Fibroblast of skin of right quadriceps (primary cell): ENCODE measurements around the gene USP32.
A peak's percentile ranks its signal among the peaks of the same experiment; 100 is the strongest.
"Not testable (repeated sequence)": the region's sequence is repeated elsewhere in the genome, so short reads cannot be mapped to it uniquely, and the experiment has no call there.

ENCODE experiments used
- DNase-seq: peaks from one replicate; pipeline ENCODE4 v3.0.0-alpha.2; 2013

The USP32 gene, protein sequence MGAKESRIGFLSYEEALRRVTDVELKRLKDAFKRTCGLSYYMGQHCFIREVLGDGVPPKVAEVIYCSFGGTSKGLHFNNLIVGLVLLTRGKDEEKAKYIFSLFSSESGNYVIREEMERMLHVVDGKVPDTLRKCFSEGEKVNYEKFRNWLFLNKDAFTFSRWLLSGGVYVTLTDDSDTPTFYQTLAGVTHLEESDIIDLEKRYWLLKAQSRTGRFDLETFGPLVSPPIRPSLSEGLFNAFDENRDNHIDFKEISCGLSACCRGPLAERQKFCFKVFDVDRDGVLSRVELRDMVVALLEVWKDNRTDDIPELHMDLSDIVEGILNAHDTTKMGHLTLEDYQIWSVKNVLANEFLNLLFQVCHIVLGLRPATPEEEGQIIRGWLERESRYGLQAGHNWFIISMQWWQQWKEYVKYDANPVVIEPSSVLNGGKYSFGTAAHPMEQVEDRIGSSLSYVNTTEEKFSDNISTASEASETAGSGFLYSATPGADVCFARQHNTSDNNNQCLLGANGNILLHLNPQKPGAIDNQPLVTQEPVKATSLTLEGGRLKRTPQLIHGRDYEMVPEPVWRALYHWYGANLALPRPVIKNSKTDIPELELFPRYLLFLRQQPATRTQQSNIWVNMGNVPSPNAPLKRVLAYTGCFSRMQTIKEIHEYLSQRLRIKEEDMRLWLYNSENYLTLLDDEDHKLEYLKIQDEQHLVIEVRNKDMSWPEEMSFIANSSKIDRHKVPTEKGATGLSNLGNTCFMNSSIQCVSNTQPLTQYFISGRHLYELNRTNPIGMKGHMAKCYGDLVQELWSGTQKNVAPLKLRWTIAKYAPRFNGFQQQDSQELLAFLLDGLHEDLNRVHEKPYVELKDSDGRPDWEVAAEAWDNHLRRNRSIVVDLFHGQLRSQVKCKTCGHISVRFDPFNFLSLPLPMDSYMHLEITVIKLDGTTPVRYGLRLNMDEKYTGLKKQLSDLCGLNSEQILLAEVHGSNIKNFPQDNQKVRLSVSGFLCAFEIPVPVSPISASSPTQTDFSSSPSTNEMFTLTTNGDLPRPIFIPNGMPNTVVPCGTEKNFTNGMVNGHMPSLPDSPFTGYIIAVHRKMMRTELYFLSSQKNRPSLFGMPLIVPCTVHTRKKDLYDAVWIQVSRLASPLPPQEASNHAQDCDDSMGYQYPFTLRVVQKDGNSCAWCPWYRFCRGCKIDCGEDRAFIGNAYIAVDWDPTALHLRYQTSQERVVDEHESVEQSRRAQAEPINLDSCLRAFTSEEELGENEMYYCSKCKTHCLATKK (N-terminal part only)

GRCh38 chr17:60392042-60392844, at the start of gene USP32:
USP32 (minus strand) TSS chr17:60392133; CDS start chr17:60391939, 194 bp downstream.
- DNase-seq, result peak; percentile 99

GRCh38 chr17:60439501-60439900, 47.6 kb upstream of the USP32 start:
- DNase-seq, result peak; percentile 26

DNA sequence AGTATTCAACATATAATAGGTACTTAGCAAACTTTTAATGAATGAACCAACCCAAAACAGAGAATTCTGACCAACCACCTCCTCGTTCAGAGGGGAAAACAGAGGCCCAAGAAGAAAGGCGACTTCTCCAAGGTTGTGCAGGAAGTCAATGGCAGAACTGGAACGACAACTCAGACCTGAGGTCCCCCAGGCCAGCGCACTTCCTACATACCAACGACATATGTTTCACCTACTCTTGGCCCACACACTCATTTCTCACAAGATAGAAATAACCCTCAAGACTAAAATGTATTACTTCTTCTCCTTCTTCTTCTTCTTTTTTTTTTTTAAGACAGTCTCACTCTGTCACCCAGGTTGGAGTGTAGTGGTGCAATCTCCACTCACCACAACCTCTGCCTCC, 44.7 kb upstream of the USP32 start:
- no peak for DNase-seq

DNA sequence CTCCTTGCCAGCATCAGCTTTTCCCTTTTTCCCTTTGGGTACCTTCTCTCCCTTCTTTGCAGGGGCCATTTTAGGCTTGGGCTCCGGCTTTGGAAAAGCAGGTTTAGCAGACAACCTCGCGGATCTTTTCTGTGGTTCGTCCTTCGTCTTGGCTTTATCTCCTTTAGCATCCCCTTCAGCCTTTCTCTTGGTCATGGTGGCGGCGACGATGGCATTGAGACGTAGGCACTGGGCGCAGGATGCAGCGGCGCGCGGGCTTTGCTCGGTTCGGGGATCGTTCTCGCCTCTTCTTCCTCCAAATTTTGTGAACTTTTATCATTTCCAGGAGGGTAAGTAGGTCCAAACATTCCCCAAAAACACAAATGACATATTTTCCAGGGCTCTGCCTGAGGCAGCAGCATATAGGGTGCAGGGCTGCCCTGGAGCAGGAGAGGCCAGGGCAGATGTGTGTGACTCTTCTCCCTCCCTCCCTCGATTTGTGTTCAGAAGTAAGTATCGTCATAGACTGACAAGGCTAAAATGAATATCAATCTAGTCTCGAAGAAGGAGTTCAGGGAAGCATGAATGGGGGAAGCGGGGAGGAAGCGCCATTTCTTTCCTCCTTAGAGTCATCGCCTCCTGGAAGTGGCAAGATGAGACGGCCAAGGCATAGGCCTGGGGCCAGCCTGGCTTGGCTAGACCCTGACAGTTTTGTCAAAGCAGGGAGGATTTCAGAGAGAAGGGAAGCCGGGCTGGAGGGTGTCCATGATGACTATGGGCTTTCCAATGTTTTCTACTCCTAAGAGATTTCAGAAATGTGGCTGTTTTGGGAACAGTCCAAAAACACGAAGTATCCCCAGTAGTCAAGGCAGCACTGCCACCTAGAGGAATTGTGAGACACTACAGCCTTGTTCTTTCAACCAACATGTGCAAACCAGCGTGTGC, 43.6 kb upstream of the USP32 start:
- peak; percentile 92 for DNase-seq

- not testable (repeated sequence) for DNase-seq
These were observed 41.4 kb upstream of the USP32 start for GRCh38 chr17:60433021-60433997.

DNA sequence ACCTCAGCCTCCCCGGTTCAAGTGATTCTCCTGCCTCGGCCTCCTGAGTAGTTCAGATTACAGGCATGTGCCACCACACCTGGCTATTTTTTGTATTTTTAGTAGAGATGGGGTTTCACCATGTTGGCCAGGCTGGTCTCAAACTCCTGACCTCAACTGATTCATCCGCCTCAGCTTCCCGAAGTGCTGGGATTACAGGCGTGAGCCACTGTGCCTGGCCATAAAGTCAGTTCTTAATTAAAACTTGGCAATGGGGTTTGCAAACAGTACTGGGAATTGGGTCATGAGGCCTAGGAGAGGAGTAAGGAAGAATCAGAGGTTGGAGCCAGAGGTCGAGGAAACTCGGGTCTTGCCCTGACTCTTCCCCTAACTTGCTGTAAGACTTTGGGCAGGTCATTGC, 38.6 kb upstream of the USP32 start:
- not testable (repeated sequence) for DNase-seq

DNA sequence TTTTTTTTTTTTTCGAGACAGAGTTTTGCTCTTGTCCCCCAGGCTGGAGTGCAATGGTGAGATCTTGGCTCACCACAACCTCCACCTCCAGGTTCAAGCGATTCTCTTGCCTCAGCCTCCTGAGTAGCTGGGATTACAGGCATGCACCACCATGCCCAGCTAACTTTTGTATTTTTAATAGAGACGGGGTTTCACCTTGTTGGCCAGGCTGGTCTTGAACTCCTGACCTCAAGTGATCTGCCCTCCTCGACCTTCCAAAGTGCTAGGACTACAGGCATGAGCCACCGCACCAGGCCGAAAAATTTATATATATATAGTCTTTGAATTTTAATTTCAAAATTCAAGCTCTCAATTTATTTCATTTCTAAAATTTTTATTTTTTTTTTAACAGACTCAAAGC, 36.6 kb upstream of the USP32 start:
- DNase-seq, result not testable (repeated sequence)

DNA sequence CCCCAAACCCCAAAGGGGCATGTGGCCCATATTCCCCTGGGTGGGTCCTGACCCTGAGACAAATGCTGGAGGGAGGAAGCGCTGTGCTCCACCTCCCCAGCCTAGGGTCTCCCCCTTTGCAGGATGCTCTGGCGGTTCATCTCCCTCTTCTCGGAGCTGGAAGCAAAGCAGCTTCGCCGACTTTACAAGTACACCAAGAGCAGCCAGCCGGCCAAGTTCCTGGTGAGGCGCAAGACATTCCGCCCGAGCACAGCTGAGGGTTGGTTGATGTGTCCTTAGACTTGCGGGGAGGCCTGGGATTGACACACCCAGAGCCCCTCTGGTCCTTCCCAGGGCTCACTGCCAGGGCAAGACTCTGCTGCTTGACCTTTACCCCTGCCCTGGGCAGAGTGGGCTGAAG, 34.7 kb upstream of the USP32 start:
- no peak for DNase-seq

DNA sequence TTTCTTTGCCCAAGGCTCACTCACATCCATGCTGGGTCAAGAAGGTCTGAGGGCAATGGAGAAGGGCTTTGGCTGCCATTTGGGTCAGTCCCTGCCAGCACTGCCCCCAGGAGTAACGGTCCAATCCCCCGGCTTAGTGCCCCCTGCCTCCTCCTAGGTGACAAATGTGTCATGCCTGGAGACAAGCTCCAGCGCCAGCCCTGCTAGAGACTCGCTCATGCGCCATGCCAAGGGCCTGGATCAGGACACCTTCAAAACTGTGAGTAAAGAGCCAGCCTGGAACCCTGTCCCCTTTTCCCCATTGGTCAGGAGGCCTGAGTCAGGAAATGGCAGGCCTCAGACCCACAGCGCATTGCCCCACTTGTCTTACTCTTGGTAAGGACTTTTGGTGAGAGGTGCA, 33.7 kb upstream of the USP32 start:
- no peak for DNase-seq

DNA sequence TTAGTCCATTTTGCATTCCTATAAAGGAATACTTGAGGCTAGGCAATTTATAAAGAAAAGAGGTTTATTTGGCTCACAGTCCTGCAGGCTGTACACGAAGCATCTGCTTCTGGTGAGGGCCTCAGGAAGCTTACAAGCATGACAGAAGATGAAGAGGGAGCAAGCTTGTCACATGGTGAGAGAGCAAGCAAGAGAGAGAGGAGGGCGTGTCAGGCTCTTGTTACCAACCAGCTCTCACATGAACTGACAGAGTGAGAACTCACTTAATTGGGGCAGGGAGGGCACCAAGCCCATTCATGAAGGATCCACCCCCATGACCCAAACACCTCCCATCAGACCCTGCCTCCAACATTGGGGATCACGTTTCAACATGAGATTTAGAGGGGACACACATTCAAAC, 31.9 kb upstream of the USP32 start:
- no peak for DNase-seq

- DNase-seq, result no peak
These were observed 30.3 kb upstream of the USP32 start, which contains the start of gene CHCT1 for GRCh38 chr17:60422162-60422665. CHCT1 (plus strand) TSS chr17:60422489; CDS start chr17:60422593, 104 bp downstream.

GRCh38 chr17:60421273-60422161, 29.6 kb upstream of the USP32 start:
- DNase-seq, result peak; percentile 66

GRCh38 chr17:60419875-60420274, 27.9 kb upstream of the USP32 start:
- DNase-seq, result not testable (repeated sequence)

- DNase-seq, result not testable (repeated sequence)
These were observed 27.1 kb upstream of the USP32 start for GRCh38 chr17:60419003-60419402.

GRCh38 chr17:60416368-60416925, 24.5 kb upstream of the USP32 start:
- no peak for DNase-seq

- DNase-seq, result no peak
These were observed 23.2 kb upstream of the USP32 start for GRCh38 chr17:60415146-60415545.

GRCh38 chr17:60412701-60413100, 20.8 kb upstream of the USP32 start:
- DNase-seq, result no peak

- no peak for DNase-seq
These were observed 18.1 kb upstream of the USP32 start for GRCh38 chr17:60410001-60410400.
